Measurements from ENCODE around the gene KANK4. TPM values are rescaled to one million over a fixed set of nuclear protein-coding genes. Genes with fewer than 3 reads are reported as not detected.

The KANK4 gene
- total RNA-seq, 1 donor from 2014 or later, result 1.0 TPM

- H3K4me3 Mint-ChIP-seq (ENCODE audit: low read depth), result peak overlapping the region; percentile 35
- no peak for DNase-seq (ENCODE audit: low spot score, unreplicated experiment)
- H3K4me1 Mint-ChIP-seq (ENCODE audit: low read depth), result peaks cover 60% of the 10 kb centered on the region
- H3K27me3 Mint-ChIP-seq, result peaks cover 11% of the 10 kb centered on the region
- no peaks in the 10 kb centered on the region for H3K36me3 Mint-ChIP-seq (ENCODE audit: insufficient read depth)
- no peak for TF ChIP-seq CTCF (IDR thresholded peaks at IDR 0.05; ENCODE audit: unreplicated experiment)
- no peaks in the 10 kb centered on the region for H3K9me3 Mint-ChIP-seq (ENCODE audit: low read depth)
- H3K27ac Mint-ChIP-seq, result peak overlapping the region; percentile 29
These were observed 33.0 kb downstream of the KANK4 start for GRCh38 chr1:62285984-62286785.

GRCh38 chr1:62285440-62285839, 33.8 kb downstream of the KANK4 start:
- H3K9me3 Mint-ChIP-seq (ENCODE audit: low read depth), result peaks cover 3% of the 10 kb centered on the region
- peaks cover 2% of the 10 kb centered on the region for H3K36me3 Mint-ChIP-seq (ENCODE audit: insufficient read depth)
- peaks cover 11% of the 10 kb centered on the region for H3K27me3 Mint-ChIP-seq
- no peak overlapping the region for H3K4me3 Mint-ChIP-seq (ENCODE audit: low read depth)
- TF ChIP-seq CTCF (IDR thresholded peaks at IDR 0.05; ENCODE audit: unreplicated experiment), result no peak
- no peak overlapping the region for H3K27ac Mint-ChIP-seq
- peaks cover 57% of the 10 kb centered on the region for H3K4me1 Mint-ChIP-seq (ENCODE audit: low read depth)
- no peak for DNase-seq (ENCODE audit: low spot score, unreplicated experiment)

GRCh38 chr1:62283986-62284385, 35.2 kb downstream of the KANK4 start:
- H3K4me1 Mint-ChIP-seq (ENCODE audit: low read depth), result peaks cover 59% of the 10 kb centered on the region
- H3K36me3 Mint-ChIP-seq (ENCODE audit: insufficient read depth), result peaks cover 2% of the 10 kb centered on the region
- no peak for DNase-seq (ENCODE audit: low spot score, unreplicated experiment)
- H3K4me3 Mint-ChIP-seq (ENCODE audit: low read depth), result no peak overlapping the region
- H3K9me3 Mint-ChIP-seq (ENCODE audit: low read depth), result peaks cover 3% of the 10 kb centered on the region
- no peak for TF ChIP-seq CTCF (IDR thresholded peaks at IDR 0.05; ENCODE audit: unreplicated experiment)
- peaks cover 11% of the 10 kb centered on the region for H3K27me3 Mint-ChIP-seq
- H3K27ac Mint-ChIP-seq, result no peak overlapping the region

- DNase-seq (ENCODE audit: low spot score, unreplicated experiment), result no peak
- Mint-ChIP-seq H3K27ac (no peak overlapping the region), H3K9me3 (ENCODE audit: low read depth) (peaks cover 3% of the 10 kb centered on the region), H3K36me3 (ENCODE audit: insufficient read depth) (peaks cover 2% of the 10 kb centered on the region), H3K4me1 (ENCODE audit: low read depth) (peaks cover 56% of the 10 kb centered on the region), H3K4me3 (ENCODE audit: low read depth) (no peak overlapping the region), H3K27me3 (peaks cover 11% of the 10 kb centered on the region)
- TF ChIP-seq CTCF (IDR thresholded peaks at IDR 0.05; ENCODE audit: unreplicated experiment), result no peak
These were observed 36.1 kb downstream of the KANK4 start for GRCh38 chr1:62282909-62283755.

GRCh38 chr1:62281922-62282555, 37.2 kb downstream of the KANK4 start:
- Mint-ChIP-seq H3K36me3 (ENCODE audit: insufficient read depth) (peaks cover 3% of the 10 kb centered on the region), H3K9me3 (ENCODE audit: low read depth) (peaks cover 5% of the 10 kb centered on the region), H3K4me3 (ENCODE audit: low read depth) (no peak overlapping the region), H3K27me3 (peaks cover 11% of the 10 kb centered on the region), H3K4me1 (ENCODE audit: low read depth) (peaks cover 48% of the 10 kb centered on the region), H3K27ac (no peak overlapping the region)
- no peak for TF ChIP-seq CTCF (IDR thresholded peaks at IDR 0.05; ENCODE audit: unreplicated experiment)
- no peak for DNase-seq (ENCODE audit: low spot score, unreplicated experiment)

Measured in progenitor cell of endocrine pancreas (in vitro differentiated cells).